Measurements from ENCODE around the gene IMPA2.
A peak's percentile ranks its signal among the peaks of the same experiment; 100 is the strongest.

The IMPA2 gene

GRCh38 chr18:11995445-11996189 lies 14.3 kb downstream of the IMPA2 start:
- H3K4me3 ChIP-seq (replicated peaks; ENCODE audit: low read depth, low read length), result no peak overlapping the region
- DNase-seq (ENCODE audit: low read depth), result peak; percentile 89
- peak; percentile 87 for TF ChIP-seq CTCF (IDR thresholded peaks at IDR 0.05; ENCODE audit: low read length, missing control alignments)

GRCh38 chr18:11996190-11996754 lies 15.0 kb downstream of the IMPA2 start:
- no peak overlapping the region for H3K4me3 ChIP-seq (replicated peaks; ENCODE audit: low read depth, low read length)
- no peak for DNase-seq (ENCODE audit: low read depth)
- TF ChIP-seq CTCF (IDR thresholded peaks at IDR 0.05; ENCODE audit: low read length, missing control alignments), result no peak

GRCh38 chr18:11996907-11997306 lies 15.6 kb downstream of the IMPA2 start:
- no peak for DNase-seq (ENCODE audit: low read depth)
- TF ChIP-seq CTCF (IDR thresholded peaks at IDR 0.05; ENCODE audit: low read length, missing control alignments), result no peak
- no peak overlapping the region for H3K4me3 ChIP-seq (replicated peaks; ENCODE audit: low read depth, low read length)

DNA sequence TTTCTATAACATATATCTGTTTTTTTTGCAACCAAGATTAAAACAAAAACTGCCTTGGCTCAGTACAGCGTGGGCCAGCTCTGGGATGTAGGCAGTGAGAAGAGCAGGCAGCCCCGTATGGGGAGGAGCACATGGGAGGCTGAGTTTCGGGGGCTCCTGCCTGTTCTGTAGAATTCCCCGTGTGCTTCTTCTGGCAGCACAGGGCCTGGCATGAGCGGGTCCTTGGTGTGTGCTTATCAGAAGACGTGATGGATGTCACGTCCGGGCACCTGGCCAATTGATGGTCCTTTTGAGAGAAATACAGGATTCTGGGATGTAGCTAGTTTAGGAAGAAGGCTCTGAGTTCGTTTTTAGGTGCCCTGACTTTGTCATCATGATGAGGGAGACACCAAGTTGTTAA lies 16.2 kb downstream of the IMPA2 start:
- H3K4me3 ChIP-seq (replicated peaks; ENCODE audit: low read depth, low read length), result no peak overlapping the region
- DNase-seq (ENCODE audit: low read depth), result no peak
- no peak for TF ChIP-seq CTCF (IDR thresholded peaks at IDR 0.05; ENCODE audit: low read length, missing control alignments)

DNA sequence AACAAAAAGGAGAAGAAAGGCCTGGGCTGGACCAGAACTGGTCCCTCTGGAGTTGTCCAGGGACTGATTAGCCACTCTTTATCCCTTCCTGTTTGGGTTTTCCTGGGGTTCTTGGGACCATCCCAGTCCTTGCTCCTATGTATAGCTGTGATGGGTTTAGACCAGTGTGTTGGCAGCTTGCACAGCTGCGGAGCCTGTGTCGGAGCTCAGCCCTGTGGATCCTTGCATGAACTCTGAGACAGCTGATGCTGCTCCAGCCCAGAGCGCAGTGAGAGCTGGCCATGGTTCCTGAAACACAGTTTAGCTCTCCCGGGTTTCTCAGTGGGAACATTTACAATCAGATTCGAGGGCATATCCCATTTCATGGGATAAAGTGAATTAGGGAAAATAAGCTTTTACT lies 16.9 kb downstream of the IMPA2 start:
- H3K4me3 ChIP-seq (replicated peaks; ENCODE audit: low read depth, low read length), result no peak overlapping the region
- no peak for TF ChIP-seq CTCF (IDR thresholded peaks at IDR 0.05; ENCODE audit: low read length, missing control alignments)
- DNase-seq (ENCODE audit: low read depth), result no peak

DNA sequence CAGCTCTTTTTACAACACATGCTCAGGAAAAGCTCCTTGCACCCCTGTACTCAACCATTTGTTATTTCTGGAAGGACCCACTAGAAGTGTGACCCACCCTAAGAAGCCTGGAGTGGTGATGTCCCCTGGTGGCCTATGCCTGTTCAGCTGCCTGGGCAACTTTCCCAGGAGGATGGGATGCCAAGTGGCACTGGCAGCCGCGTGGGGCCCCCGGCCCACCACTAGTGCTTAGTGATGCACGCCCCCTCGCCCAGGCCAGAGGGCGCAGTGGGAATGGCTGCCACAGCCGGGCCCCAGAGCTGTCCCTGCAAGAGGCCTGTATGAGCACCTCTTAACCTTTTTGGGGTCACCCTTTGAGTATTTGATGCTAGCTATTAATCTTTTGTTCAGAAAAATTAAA lies 18.1 kb downstream of the IMPA2 start:
- TF ChIP-seq CTCF (IDR thresholded peaks at IDR 0.05; ENCODE audit: low read length, missing control alignments), result no peak
- H3K4me3 ChIP-seq (replicated peaks; ENCODE audit: low read depth, low read length), result no peak overlapping the region
- DNase-seq (ENCODE audit: low read depth), result no peak
